Measurements from ENCODE around the gene DNAJA3.

DNA sequence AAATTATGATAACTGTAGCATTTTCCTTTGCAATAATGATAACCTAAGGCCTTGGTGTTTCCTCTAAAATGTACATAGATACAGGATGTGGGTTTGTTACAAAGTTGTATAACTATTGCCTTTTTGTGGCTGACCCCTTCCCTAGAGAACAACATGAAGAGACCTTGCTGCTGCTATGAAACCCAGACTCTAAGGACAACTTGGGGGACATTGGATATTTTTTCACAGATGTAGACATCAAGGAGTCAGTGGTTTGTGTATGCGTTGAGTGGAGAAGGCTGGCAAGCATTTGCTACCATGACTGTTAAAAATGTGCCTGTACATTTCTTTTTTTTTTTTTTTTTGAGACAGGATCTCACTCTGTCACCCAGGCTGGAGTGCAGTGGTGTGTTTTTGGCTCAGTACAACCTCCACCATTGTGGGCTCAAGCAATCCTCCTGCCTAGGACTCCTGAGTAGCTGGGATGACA, 62.9 kb downstream of the DNAJA3 start:
- TF ChIP-seq, protein P1, sequence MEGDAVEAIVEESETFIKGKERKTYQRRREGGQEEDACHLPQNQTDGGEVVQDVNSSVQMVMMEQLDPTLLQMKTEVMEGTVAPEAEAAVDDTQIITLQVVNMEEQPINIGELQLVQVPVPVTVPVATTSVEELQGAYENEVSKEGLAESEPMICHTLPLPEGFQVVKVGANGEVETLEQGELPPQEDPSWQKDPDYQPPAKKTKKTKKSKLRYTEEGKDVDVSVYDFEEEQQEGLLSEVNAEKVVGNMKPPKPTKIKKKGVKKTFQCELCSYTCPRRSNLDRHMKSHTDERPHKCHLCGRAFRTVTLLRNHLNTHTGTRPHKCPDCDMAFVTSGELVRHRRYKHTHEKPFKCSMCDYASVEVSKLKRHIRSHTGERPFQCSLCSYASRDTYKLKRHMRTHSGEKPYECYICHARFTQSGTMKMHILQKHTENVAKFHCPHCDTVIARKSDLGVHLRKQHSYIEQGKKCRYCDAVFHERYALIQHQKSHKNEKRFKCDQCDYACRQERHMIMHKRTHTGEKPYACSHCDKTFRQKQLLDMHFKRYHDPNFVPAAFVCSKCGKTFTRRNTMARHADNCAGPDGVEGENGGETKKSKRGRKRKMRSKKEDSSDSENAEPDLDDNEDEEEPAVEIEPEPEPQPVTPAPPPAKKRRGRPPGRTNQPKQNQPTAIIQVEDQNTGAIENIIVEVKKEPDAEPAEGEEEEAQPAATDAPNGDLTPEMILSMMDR (IDR thresholded peaks at IDR 0.05) = no peak
- TF ChIP-seq POLR2A (IDR thresholded peaks at IDR 0.05) (no peak), EP300 (IDR thresholded peaks at IDR 0.05) (no peak)

Data from suprapubic skin (tissue), 3 donors.